H1 (cell line): Measurements from ENCODE around the gene RNF215. TPM values are rescaled to one million over a fixed set of nuclear protein-coding genes. Genes with fewer than 3 reads are reported as not detected.

ENCODE experiments used
- CTCF ChIA-PET: fragments of 300-600 bp; sonication (Branson Sonifier 250); formaldehyde crosslinking; loops from one replicate; lab custom pipeline; 2021; ENCODE audit not compliant: partially characterized antibody; lab: Charles Lee
- POLR2A ChIA-PET: fragments of 300-600 bp; sonication (Branson Sonifier 250); formaldehyde crosslinking; loops from one replicate; lab custom pipeline; 2021; ENCODE audit warnings: inconsistent platforms; ENCODE audit not compliant: partially characterized antibody; lab: Charles Lee
- DNase-seq, 2 experiments: peaks; one replicate each; pipeline versions ENCODE4 v3.0.0 to v3.0.0-alpha.2; 2010 to 2022; ENCODE audit warnings: low spot score in 2 of 2, low read depth in 1 of 2, mixed read lengths in 1 of 2
- FAIRE-seq: peaks from 2 replicates; lab custom pipeline; 2011; peaks lifted over from hg19 to GRCh38; lab: Jason Lieb, UNC
- H2AFZ ChIP-seq: 2 replicates; pipeline ENCODE4 v1.8.1; 2012; ENCODE audit warnings: low read length, inconsistent platforms
- H2AK5ac ChIP-seq: 2 replicates; pipeline ENCODE4 v1.6.1; 2013; ENCODE audit warnings: low read depth, low read length
- H2BK120ac ChIP-seq: replicated peaks from 2 replicates; pipeline ENCODE3; 2013; ENCODE audit warnings: low read depth, low read length, inconsistent platforms
- H2BK12ac ChIP-seq: 2 replicates; pipeline ENCODE4 v1.6.1; 2013; ENCODE audit warnings: low read depth, low read length
- H2BK15ac ChIP-seq: 2 replicates; pipeline ENCODE4 v1.6.1; 2013; ENCODE audit warnings: low read length
- H2BK20ac ChIP-seq: 2 replicates; pipeline ENCODE4 v1.6.1; 2013; ENCODE audit warnings: low read length
- H2BK5ac ChIP-seq: 2 replicates; pipeline ENCODE4 v1.6.1; 2013; ENCODE audit warnings: low read depth, low read length
- H3K14ac ChIP-seq: 2 replicates; pipeline ENCODE4 v1.6.1; 2013; ENCODE audit warnings: inconsistent platforms; ENCODE audit not compliant: insufficient read length
- H3K18ac ChIP-seq: 2 replicates; pipeline ENCODE4 v1.6.1; 2013; ENCODE audit warnings: low read length; ENCODE audit errors: extremely low read depth
- H3K23ac ChIP-seq: 2 replicates; pipeline ENCODE4 v1.6.1; 2013; ENCODE audit warnings: inconsistent platforms; ENCODE audit not compliant: insufficient read length
- H3K23me2 ChIP-seq: 2 replicates; pipeline ENCODE4 v1.6.1; 2013; ENCODE audit warnings: low read depth, low read length
- H3K27ac ChIP-seq: 2 replicates; pipeline ENCODE4 v1.6.1; 2011; ENCODE audit warnings: low read depth, low read length, inconsistent platforms
- H3K27me3 ChIP-seq, 4 experiments: replicated peaks in 1 of 4; 1 replicate in 1 of 4; 2 replicates in 3 of 4; pipeline versions ENCODE4 v1.6.1 to v1.8.1; 2011 to 2013; ENCODE audit warnings: low read length in 3 of 4, mild to moderate bottlenecking in 3 of 4, inconsistent platforms in 2 of 4, mixed read lengths in 2 of 4, moderate library complexity in 1 of 4; ENCODE audit not compliant: control insufficient read depth in 3 of 4, insufficient read depth in 3 of 4; ENCODE audit errors: extremely low read depth in 1 of 4
- H3K36me3 ChIP-seq, 4 experiments: 2 replicates each; pipeline versions ENCODE4 v1.6.1 to v1.8.1; 2011 to 2013; ENCODE audit warnings: mild to moderate bottlenecking in 4 of 4, low read length in 3 of 4, moderate library complexity in 2 of 4, control low read depth in 1 of 4, inconsistent platforms in 1 of 4; ENCODE audit not compliant: insufficient read depth in 4 of 4, control insufficient read depth in 2 of 4
- H3K4ac ChIP-seq: replicated peaks from 2 replicates; pipeline ENCODE3; 2013; ENCODE audit warnings: low read length, low read depth, mixed read lengths, inconsistent platforms; ENCODE audit not compliant: insufficient read length
- H3K4me1 ChIP-seq, 4 experiments: replicated peaks in 1 of 4; 1 replicate in 1 of 4; 2 replicates in 3 of 4; pipeline versions ENCODE4 v1.6.1 to v1.8.1; 2011 to 2013; ENCODE audit warnings: low read length in 3 of 4, inconsistent platforms in 2 of 4, mixed read lengths in 1 of 4; ENCODE audit not compliant: insufficient read depth in 4 of 4, control insufficient read depth in 3 of 4
- H3K4me2 ChIP-seq, 2 experiments: 2 replicates each; pipeline versions ENCODE4 v1.6.1 to v1.8.1; 2011 to 2013; ENCODE audit warnings: low read depth in 2 of 2, low read length in 2 of 2, control low read depth in 1 of 2, inconsistent platforms in 1 of 2, mild to moderate bottlenecking in 1 of 2; ENCODE audit not compliant: insufficient read depth in 1 of 2
- H3K4me3 ChIP-seq, 4 experiments: fragments of 200-600, 300-600 bp in 1 of 4; sonication (generic), shearing (Covaris generic), sonication (Bioruptor Twin) in 1 of 4; 2 replicates each; pipeline versions ENCODE4 v1.5.1 to v1.8.1; 2011 to 2016; ENCODE audit warnings: low read length in 4 of 4, low read depth in 3 of 4, control low read depth in 2 of 4, inconsistent platforms in 2 of 4, mild to moderate bottlenecking in 2 of 4, mixed read lengths in 1 of 4, moderate library complexity in 1 of 4; ENCODE audit not compliant: insufficient read depth in 2 of 4; ENCODE audit errors: extremely low read depth in 1 of 4
- H3K56ac ChIP-seq: replicated peaks from 2 replicates; pipeline ENCODE3; 2013; ENCODE audit warnings: low read depth, mild to moderate bottlenecking, mixed read lengths, low read length, inconsistent platforms; ENCODE audit not compliant: insufficient read length
- H3K79me1 ChIP-seq: 2 replicates; pipeline ENCODE4 v1.6.1; 2013; ENCODE audit warnings: low read depth, low read length, control low read depth
- H3K79me2 ChIP-seq, 2 experiments: 2 replicates each; pipeline versions ENCODE4 v1.6.1 to v1.8.1; 2012 to 2013; ENCODE audit warnings: low read length in 2 of 2, mild to moderate bottlenecking in 2 of 2, inconsistent platforms in 1 of 2; ENCODE audit not compliant: insufficient read depth in 2 of 2, control insufficient read depth in 1 of 2
- H3K9ac ChIP-seq, 4 experiments: replicated peaks in 1 of 4; 1 replicate in 1 of 4; 2 replicates in 3 of 4; pipeline versions ENCODE4 v1.6.1 to v1.8.1; 2011 to 2013; ENCODE audit warnings: low read depth in 3 of 4, low read length in 3 of 4, control low read depth in 2 of 4, mild to moderate bottlenecking in 2 of 4, moderate library complexity in 2 of 4, inconsistent platforms in 1 of 4; ENCODE audit errors: extremely low read depth in 1 of 4
- H3K9me3 ChIP-seq, 2 experiments: 2 replicates each; pipeline versions ENCODE4 v1.6.1 to v1.8.1; 2012 to 2013; ENCODE audit warnings: mild to moderate bottlenecking in 2 of 2, moderate library complexity in 2 of 2, control low read depth in 1 of 2, inconsistent platforms in 1 of 2, low read depth in 1 of 2, low read length in 1 of 2, mixed read lengths in 1 of 2; ENCODE audit not compliant: insufficient read depth in 2 of 2
- H4K20me1 ChIP-seq, 2 experiments: replicated peaks in 1 of 2; 2 replicates each; pipeline versions ENCODE3 to v1.8.1; 2011 to 2013; ENCODE audit warnings: inconsistent platforms in 2 of 2, low read length in 2 of 2, mild to moderate bottlenecking in 1 of 2; ENCODE audit not compliant: insufficient read depth in 2 of 2, control insufficient read depth in 1 of 2
- H4K5ac ChIP-seq: 2 replicates; pipeline ENCODE4 v1.6.1; 2013; ENCODE audit warnings: low read length, low read depth, mixed read lengths, inconsistent platforms; ENCODE audit not compliant: insufficient read length
- H4K8ac ChIP-seq: 2 replicates; pipeline ENCODE4 v1.8.0; 2013; ENCODE audit warnings: mild to moderate bottlenecking, moderate library complexity, low read length, inconsistent platforms; ENCODE audit not compliant: insufficient read depth; ENCODE audit errors: extremely low read depth
- H4K91ac ChIP-seq: replicated peaks from 2 replicates; pipeline ENCODE3; 2013; ENCODE audit warnings: low read length, mixed read lengths, inconsistent platforms; ENCODE audit not compliant: insufficient read length
- CBX5 ChIP-seq: fragments of 300-800, 300-1000 bp; sonication (generic); IDR thresholded peaks from 2 replicates; pipeline ENCODE4 v1.7.1; 2016; ENCODE audit warnings: antibody characterized with exemption, low read length, low read depth
- CHD2 ChIP-seq: IDR thresholded peaks from 2 replicates; pipeline ENCODE4 v1.6.1; 2012; ENCODE audit warnings: low read length, improper control_type of control experiment
- CTCF ChIP-seq, 3 experiments: IDR thresholded peaks; 1 replicate in 2 of 3; 2 replicates in 1 of 3; pipeline versions ENCODE4 v1.5.1 to v1.6.1; 2011; ENCODE audit warnings: low read length in 3 of 3, mild to moderate bottlenecking in 3 of 3, inconsistent platforms in 2 of 3, low read depth in 1 of 3, moderate library complexity in 1 of 3; ENCODE audit not compliant: insufficient read depth in 1 of 3; ENCODE audit errors: control extremely low read depth in 1 of 3
- EP300 ChIP-seq, 2 experiments: IDR thresholded peaks; 1 replicate in 1 of 2; 2 replicates in 1 of 2; pipeline ENCODE4 v1.6.1; 2011 to 2012; ENCODE audit warnings: low read depth in 2 of 2, low read length in 2 of 2, mild to moderate bottlenecking in 2 of 2, borderline replicate concordance in 1 of 2, inconsistent platforms in 1 of 2, moderate library complexity in 1 of 2
- KDM4A ChIP-seq: IDR thresholded peaks from one replicate; pipeline ENCODE4 v1.7.1; 2012; ENCODE audit warnings: low read depth, mild to moderate bottlenecking, moderate library complexity, low read length, inconsistent platforms; ENCODE audit not compliant: severe bottlenecking
- MAX ChIP-seq: IDR thresholded peaks from 2 replicates; pipeline ENCODE4 v1.6.1; 2012; ENCODE audit warnings: inconsistent platforms
- RAD21 ChIP-seq, 2 experiments: IDR thresholded peaks in 1 of 2; conservative IDR thresholded peaks in 1 of 2; 2 replicates each; pipeline ENCODE4 v1.6.1; 2011; ENCODE audit warnings: low read depth in 2 of 2, low read length in 2 of 2, improper control_type of control experiment in 1 of 2, inconsistent platforms in 1 of 2, mild to moderate bottlenecking in 1 of 2, moderate library complexity in 1 of 2
- SIRT6 ChIP-seq: IDR thresholded peaks from one replicate; pipeline ENCODE4 v1.7.1; 2012; ENCODE audit warnings: low read length, inconsistent platforms
- SUZ12 ChIP-seq: fragments of 200-600 bp; sonication (generic); IDR thresholded peaks from 2 replicates; pipeline ENCODE4 v1.6.1; 2012; ENCODE audit warnings: mild to moderate bottlenecking, inconsistent platforms, low read length, moderate library complexity, mixed read lengths
- TBP ChIP-seq: IDR thresholded peaks from 2 replicates; pipeline ENCODE4 v1.6.1; 2011; ENCODE audit warnings: low read depth, low read length, improper control_type of control experiment
- YY1 ChIP-seq: IDR thresholded peaks from 2 replicates; pipeline ENCODE4 v1.6.1; 2011; ENCODE audit warnings: low read depth, mild to moderate bottlenecking, low read length
- WGBS, 2 experiments: shearing (Covaris generic) in 1 of 2; methylation state at CpG; one replicate each; pipeline versions ENCODE4 v1.1.6 to v1.1.7; 2013 to 2015; ENCODE audit warnings: low lambda C conversion rate in 2 of 2, mixed read lengths in 2 of 2, inconsistent platforms in 1 of 2, low coverage in 1 of 2, missing lambda C conversion rate in 1 of 2; ENCODE audit not compliant: insufficient replicate concordance in 2 of 2, insufficient coverage in 1 of 2, insufficient read length in 1 of 2; ENCODE audit errors: extremely low coverage in 1 of 2, missing lambda C conversion rate in 1 of 2; 5-methylcytosine and 5-hydroxymethylcytosine counted together
- polyA plus RNA-seq, 7 experiments: library from polyadenylated mRNA; depleted of rRNA in 3 of 7; stranded (reverse) in 5 of 7; unstranded in 2 of 7; fragments of >200 nt in 5 of 7; fragments of 200-250 nt in 2 of 7; gene quantifications; 1 replicate in 5 of 7; 2 replicates in 1 of 7; 4 replicates in 1 of 7; pipeline versions ENCODE4 v1.2.1 to v1.2.3, GENCODE V29; 2011 to 2013; ENCODE audit warnings: missing spikeins in 2 of 7, mixed read lengths in 2 of 7
- total RNA-seq: library from RNA; stranded (reverse); fragmentation: NEBNext Ultra II Directional; extraction: Animal tissue kit (Norgen Biotek cat#: 25700); gene quantifications from 2 replicates; pipeline ENCODE4 v1.2.1, GENCODE V29; 2021

Gene RNF215
- total and polyA plus RNA-seq, 2 of the 8 experiments (the other 6 are each of a cell fraction or from before 2014, with no cell fraction given): 13.1 to 19.0 TPM

GRCh38 chr22:30381264-30381663 is 5.9 kb downstream of the RNF215 start:
- H4K8ac ChIP-seq: no peak overlapping the region
- FAIRE-seq (no peak), DNase-seq (no peak)
- peaks cover 0 to 4% (median 3%) of the 10 kb centered on the region in 4 experiments; a peak in 4 of 8 replicates for H3K36me3 ChIP-seq
- no peak overlapping the region for H3K56ac ChIP-seq
- POLR2A ChIA-PET: interaction anchor here (0.8 to 3.6 kb wide), 9 partner anchors 8 to 58 kb away, joined by 3 to 14 read pairs (median 3); no protein-coding TSS in a partner anchor
- H3K79me2 ChIP-seq: no peaks in the 10 kb centered on the region; a peak in 1 of 4 replicates
- no peak overlapping the region for H2BK20ac ChIP-seq
- H3K18ac ChIP-seq: no peak overlapping the region
- H3K4ac ChIP-seq: no peak overlapping the region
- peaks cover 2% of the 10 kb centered on the region in 2 experiments for H4K20me1 ChIP-seq
- no peak overlapping the region for H2AFZ ChIP-seq
- CTCF ChIA-PET: interaction anchor here (0.6 to 2.5 kb wide), 8 partner anchors 10 to 553 kb away, joined by 3 to 10 read pairs (median 4); no protein-coding TSS in a partner anchor
- no peak overlapping the region for H2BK12ac ChIP-seq
- H3K23me2 ChIP-seq: no peaks in the 10 kb centered on the region
- H3K4me2 ChIP-seq: no peak overlapping the region
- no peak overlapping the region for H3K27ac ChIP-seq
- no peak overlapping the region for H2BK5ac ChIP-seq
- no peak overlapping the region for H3K23ac ChIP-seq
- no peak overlapping the region for H2BK120ac ChIP-seq
- H4K5ac ChIP-seq: no peak overlapping the region
- H3K79me1 ChIP-seq: no peaks in the 10 kb centered on the region
- H4K91ac ChIP-seq: no peak overlapping the region
- no peaks in the 10 kb centered on the region for H3K9me3 ChIP-seq
- H3K4me1 ChIP-seq: peaks cover 0 to 3% (median 0%) of the 10 kb centered on the region in 4 experiments; a peak in 2 of 7 replicates
- no peak overlapping the region for H3K14ac ChIP-seq
- WGBS, 2 experiments: 93% methylated on average over 12 of the region's 12 CpGs; no CpG with 5 or more reads in 1 of the 2 experiments
- no peak overlapping the region for H2BK15ac ChIP-seq
- H3K27me3 ChIP-seq: no peaks in the 10 kb centered on the region
- H2AK5ac ChIP-seq: no peak overlapping the region
- H3K4me3 ChIP-seq: no peak overlapping the region
- H3K9ac ChIP-seq: no peak overlapping the region
- TF ChIP-seq MAX (no peak), CHD2 (no peak), SIRT6 (no peak), SUZ12 (no peak), TBP (no peak), KDM4A (no peak), RAD21 (IDR thresholded peaks at IDR 0.05 in 1 of 2, conservative IDR thresholded peaks at IDR 0.05 in 1 of 2; ENCODE audit: low read depth in 2 of 2, low read length in 2 of 2) (no peak), CBX5 (no peak), YY1 (no peak), CTCF (IDR thresholded peaks at IDR 0.05; ENCODE audit: control extremely low read depth in 1 of 3, insufficient read depth in 1 of 3, low read depth in 1 of 3, low read length in 3 of 3) (no peak), EP300 (IDR thresholded peaks at IDR 0.05; ENCODE audit: borderline replicate concordance in 1 of 2, low read depth in 2 of 2, low read length in 2 of 2) (no peak)
